NK-92 (cell line): ENCODE results near the gene MALT1.
"Not testable (repeated sequence)": the region's sequence is repeated elsewhere in the genome, so short reads cannot be mapped to it uniquely, and the experiment has no call there.

ENCODE experiments used
- DNase-seq: peaks from one replicate; lab custom pipeline; 2025; ENCODE audit not compliant: unreplicated experiment; lab: John Stamatoyannopoulos, UW

Gene MALT1

GRCh38 chr18:58728719-58729118 is 57.5 kb downstream of the MALT1 start:
- DNase-seq = no peak

GRCh38 chr18:58730618-58731017 is 59.4 kb downstream of the MALT1 start:
- DNase-seq = no peak

GRCh38 chr18:58732471-58732870 is 61.2 kb downstream of the MALT1 start:
- DNase-seq = no peak

- no peak for DNase-seq
These were observed 62.6 kb downstream of the MALT1 start for GRCh38 chr18:58733866-58734265.

GRCh38 chr18:58738322-58738721 is 67.1 kb downstream of the MALT1 start:
- DNase-seq = no peak

GRCh38 chr18:58745914-58746313 is 74.6 kb downstream of the MALT1 start:
- DNase-seq = no peak

GRCh38 chr18:58748899-58749595 is 77.8 kb downstream of the MALT1 start:
- no peak for DNase-seq

- no peak for DNase-seq
These were observed 82.7 kb downstream of the MALT1 start for GRCh38 chr18:58753976-58754375.

GRCh38 chr18:58754544-58755068 is 83.3 kb downstream of the MALT1 start:
- no peak for DNase-seq

GRCh38 chr18:58755304-58756010 is 84.2 kb downstream of the MALT1 start:
- DNase-seq = no peak

GRCh38 chr18:58756148-58756547 is 84.9 kb downstream of the MALT1 start:
- no peak for DNase-seq

- DNase-seq = no peak
These were observed 85.5 kb downstream of the MALT1 start for GRCh38 chr18:58756596-58757240.

- DNase-seq = not testable (repeated sequence)
These were observed 86.1 kb downstream of the MALT1 start for GRCh38 chr18:58757351-58757750.

GRCh38 chr18:58758046-58758445 is 86.8 kb downstream of the MALT1 start:
- no peak for DNase-seq

GRCh38 chr18:58758606-58759005 is 87.3 kb downstream of the MALT1 start:
- DNase-seq = no peak

GRCh38 chr18:58761241-58761969 is 90.1 kb downstream of the MALT1 start:
- no peak for DNase-seq

- no peak for DNase-seq
These were observed 90.9 kb downstream of the MALT1 start for GRCh38 chr18:58761970-58762780.

GRCh38 chr18:58762781-58763171 is 91.5 kb downstream of the MALT1 start:
- no peak for DNase-seq

- no peak for DNase-seq
These were observed 94.9 kb downstream of the MALT1 start for GRCh38 chr18:58766164-58766563.

- DNase-seq = no peak
These were observed 95.7 kb downstream of the MALT1 start for GRCh38 chr18:58766946-58767345.
